OCI-LY1 (cell line): ENCODE results near the gene PRKAR2A.
"Not testable (repeated sequence)": the region's sequence is repeated elsewhere in the genome, so short reads cannot be mapped to it uniquely, and the experiment has no call there.

Source experiments
- EZH2 ChIP-seq: fragments of 200-600 bp; sonication (generic), shearing (Covaris generic); IDR thresholded peaks from 2 replicates; pipeline ENCODE4 v1.8.0; 2017; ENCODE audit warnings: borderline replicate concordance, mixed run types, mild to moderate bottlenecking, antibody characterized with exemption, low read length, moderate library complexity, mixed read lengths
- TF ChIP-seq, protein P1 (sequence below): fragments of 200-600 bp; sonication (generic), shearing (Covaris generic); IDR thresholded peaks from 2 replicates; pipeline ENCODE4 v1.5.1; 2017; ENCODE audit warnings: mild to moderate bottlenecking, antibody characterized with exemption, low read length, moderate library complexity, mixed read lengths

- TF ChIP-seq, protein P1, sequence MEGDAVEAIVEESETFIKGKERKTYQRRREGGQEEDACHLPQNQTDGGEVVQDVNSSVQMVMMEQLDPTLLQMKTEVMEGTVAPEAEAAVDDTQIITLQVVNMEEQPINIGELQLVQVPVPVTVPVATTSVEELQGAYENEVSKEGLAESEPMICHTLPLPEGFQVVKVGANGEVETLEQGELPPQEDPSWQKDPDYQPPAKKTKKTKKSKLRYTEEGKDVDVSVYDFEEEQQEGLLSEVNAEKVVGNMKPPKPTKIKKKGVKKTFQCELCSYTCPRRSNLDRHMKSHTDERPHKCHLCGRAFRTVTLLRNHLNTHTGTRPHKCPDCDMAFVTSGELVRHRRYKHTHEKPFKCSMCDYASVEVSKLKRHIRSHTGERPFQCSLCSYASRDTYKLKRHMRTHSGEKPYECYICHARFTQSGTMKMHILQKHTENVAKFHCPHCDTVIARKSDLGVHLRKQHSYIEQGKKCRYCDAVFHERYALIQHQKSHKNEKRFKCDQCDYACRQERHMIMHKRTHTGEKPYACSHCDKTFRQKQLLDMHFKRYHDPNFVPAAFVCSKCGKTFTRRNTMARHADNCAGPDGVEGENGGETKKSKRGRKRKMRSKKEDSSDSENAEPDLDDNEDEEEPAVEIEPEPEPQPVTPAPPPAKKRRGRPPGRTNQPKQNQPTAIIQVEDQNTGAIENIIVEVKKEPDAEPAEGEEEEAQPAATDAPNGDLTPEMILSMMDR: not testable (repeated sequence)
- TF ChIP-seq EZH2: not testable (repeated sequence)
These were observed 124.4 kb downstream of the PRKAR2A start for GRCh38 chr3:48723293-48723692.
